ENCODE data around the gene TANC1. TPM values are rescaled to one million over a fixed set of nuclear protein-coding genes. Genes with fewer than 3 reads are reported as not detected.
"Not testable (repeated sequence)": the region's sequence is repeated elsewhere in the genome, so short reads cannot be mapped to it uniquely, and the experiment has no call there.

The TANC1 gene
- total RNA-seq, 1 experiment from 2014 or later = 20.0 TPM

DNA sequence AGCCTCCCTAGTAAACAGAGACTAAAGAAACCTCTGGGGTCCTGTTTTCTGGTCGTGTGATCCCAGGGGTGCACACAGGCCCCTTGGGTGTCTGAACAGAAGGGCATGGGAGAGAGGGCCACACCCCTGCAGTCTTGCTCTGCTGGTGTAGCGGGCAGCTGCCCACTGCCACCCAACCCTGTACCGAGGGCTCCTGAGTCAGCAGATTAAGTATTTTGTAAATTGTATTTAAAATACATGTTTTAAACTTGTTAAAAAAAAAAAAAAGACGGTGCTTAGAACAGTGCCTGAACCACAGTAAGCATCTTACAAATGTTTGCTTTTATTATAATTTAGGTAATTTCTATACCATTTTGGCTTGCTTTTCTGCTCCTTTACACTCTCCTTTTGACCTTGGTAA, 113.7 kb downstream of the TANC1 start:
- DNase-seq (ENCODE audit: low read depth) = no peak

DNA sequence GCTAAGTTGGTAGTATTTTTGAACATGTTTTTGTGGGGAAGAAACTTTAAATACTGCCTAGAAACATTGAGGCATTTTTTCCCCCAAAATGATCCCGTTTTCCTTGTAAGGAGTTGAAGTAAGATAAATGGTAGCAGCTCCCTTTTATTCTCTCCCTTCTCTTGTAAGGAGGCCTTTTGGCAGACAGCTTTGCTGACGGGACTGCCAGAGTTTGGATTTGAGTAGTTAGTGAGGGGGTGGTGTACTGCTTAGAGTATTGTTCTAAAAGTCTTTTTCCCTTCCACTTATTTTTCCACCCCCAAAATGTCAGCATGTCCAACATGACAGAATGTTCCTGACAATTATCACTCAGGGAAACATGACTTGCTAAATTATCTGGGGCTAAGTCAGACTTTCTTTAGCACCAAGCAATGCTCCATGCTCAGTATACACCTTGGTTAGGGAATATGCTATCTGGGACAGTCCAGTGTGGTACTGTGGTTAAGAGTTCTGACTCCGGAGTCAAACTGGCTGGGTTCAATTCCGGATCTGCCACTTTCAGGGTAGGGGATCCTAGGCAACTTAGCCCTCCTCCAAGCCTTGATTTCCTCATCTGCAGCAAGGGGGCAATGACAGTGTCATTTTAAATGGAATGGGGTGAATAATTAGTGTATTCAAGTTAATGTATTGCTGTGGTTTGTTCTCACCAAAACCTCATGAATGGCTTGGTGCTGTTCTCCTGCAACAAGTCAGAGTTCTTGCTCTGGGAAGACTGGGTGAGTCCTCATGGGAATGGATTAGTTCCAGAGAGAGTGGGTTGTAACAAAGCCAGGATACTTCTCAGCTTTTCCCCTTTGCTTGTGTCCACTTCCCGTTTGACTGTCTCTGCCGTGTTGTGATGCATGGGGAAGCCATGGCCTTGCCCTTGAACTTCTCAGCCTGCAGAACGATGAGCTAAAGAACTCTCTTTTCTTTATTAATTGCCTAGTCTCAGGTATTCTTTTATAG, 116.2 kb downstream of the TANC1 start:
- no peak for DNase-seq (ENCODE audit: low read depth)

DNA sequence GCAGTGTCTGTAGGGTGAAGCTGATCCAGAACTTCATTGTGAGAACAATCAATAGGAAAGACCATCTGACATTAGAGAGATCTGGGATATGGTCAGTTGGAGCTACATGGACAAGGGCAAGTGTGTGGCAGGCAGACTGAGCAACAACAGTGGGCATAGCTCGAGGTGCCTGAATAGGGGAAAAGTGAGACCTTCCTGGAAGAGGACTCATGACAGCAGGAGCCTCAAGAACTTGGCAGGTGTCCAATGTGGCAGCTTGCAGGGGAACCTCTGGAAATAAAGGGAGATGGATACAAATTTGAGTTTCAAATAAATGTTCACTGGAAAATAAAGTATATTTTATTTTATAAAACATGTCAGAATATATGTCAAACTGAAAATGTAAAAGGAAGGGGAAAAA, 117.9 kb downstream of the TANC1 start:
- no peak for DNase-seq (ENCODE audit: low read depth)

DNA sequence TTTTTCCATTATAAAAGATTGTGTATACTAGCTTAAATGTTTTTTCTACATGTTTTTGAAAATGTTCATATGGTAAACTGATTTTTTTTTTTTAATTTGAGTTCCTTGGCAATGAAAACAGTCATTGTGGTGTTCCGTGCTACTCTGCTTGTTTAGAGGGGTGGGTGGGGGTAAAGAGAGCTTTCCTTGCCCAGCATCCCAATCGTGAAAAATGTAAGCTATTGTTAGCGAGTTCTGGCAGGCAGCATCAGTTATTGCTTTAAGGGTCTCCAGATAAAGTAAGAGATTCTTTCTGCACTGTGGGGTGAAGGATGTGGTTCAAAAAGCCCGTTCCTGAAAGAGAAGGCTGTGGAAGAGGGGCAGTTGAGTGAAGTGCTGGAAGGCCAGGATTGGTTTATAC, 118.4 kb downstream of the TANC1 start:
- no peak for DNase-seq (ENCODE audit: low read depth)

DNA sequence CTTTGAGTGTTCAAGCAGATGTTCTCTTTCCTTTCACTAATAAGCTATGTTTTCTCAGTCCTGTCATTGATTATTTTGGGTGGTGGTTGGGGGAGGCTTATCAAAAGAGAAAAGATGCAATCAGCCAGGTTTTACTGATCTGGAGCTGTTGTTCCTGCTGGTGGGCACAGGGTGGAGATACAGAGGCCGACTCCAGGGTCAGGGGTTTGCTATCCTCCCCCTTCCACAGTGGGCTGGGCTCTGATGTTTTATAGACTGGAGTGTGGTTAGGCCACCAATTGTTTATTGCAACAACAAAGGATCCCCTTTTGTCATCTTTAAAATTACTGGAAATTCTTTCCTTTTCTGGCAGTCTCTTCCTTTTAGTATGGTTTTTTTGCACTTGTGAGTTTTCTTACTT, 120.5 kb downstream of the TANC1 start:
- DNase-seq (ENCODE audit: low read depth) = no peak

DNA sequence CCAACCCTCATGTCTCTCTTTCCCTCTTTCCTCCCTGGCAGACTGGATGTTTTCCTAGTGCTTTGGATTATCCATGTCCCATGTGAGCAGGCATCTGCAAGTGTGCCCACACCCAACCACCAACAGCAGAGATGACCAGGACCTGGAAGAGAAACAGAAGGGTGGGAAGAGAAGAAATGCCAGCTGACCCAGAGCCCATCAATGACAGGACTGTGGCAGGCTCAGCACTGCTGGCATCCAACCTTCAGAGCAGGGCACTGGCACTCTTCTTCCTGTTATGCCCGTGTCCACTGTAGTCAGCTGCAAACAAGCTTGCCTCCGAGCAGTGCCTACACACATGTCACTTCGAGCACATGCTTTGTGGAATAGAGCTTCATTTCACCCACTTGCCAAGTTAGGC, 121.1 kb downstream of the TANC1 start:
- DNase-seq (ENCODE audit: low read depth) = no peak

DNA sequence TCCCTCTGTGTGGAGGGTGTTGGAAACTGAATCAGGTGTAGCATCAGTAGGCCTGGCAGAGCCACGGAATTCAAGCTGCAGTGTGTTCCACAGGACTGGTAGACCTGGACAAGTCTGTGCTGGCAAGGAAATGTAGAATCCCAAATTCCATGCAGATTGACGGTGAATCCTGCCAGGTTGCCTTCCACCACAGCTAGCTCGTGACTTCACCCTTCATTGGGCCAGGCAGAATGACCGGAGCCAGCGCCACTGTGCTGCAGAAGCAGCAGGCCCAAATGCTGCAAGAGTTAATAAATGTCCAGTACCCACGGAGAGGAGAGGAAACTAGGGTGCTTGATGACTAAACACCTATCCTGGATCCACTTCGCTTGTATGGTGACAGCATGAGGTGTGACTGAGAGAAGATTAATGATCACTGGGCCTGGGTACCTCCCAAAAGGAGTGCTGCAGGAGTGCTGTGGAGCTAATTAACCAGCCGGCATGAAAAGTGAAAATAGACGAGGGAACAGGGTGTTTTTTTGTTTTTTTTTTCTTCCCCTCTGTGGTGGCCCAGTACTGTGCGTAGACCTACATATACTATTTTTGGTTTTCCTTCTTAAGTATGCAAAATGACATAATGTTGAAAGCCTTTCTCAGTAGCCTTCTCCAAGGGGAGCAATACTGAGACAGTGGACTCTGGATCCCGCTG, 122.2 kb downstream of the TANC1 start:
- DNase-seq (ENCODE audit: low read depth) = peak; percentile 23

DNA sequence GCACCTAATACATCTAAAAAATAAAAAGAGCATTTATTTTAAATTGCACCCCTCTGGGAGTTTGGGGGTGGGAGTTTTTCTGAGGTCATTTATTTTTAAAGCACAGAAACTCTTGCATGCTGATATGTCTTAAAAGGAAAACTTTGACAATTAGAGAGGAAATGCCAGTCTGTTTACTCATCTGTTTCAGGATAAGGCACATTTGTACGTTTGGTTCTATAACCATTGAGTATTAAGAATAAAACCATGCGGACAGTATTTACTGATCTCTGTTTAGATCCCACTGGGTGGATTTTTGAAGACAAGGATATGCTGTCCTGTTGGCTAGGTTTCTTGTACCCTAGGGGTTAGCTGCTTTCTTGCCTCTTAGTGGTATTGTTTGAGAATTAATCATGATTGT, 122.9 kb downstream of the TANC1 start:
- DNase-seq (ENCODE audit: low read depth) = peak; percentile 64

DNA sequence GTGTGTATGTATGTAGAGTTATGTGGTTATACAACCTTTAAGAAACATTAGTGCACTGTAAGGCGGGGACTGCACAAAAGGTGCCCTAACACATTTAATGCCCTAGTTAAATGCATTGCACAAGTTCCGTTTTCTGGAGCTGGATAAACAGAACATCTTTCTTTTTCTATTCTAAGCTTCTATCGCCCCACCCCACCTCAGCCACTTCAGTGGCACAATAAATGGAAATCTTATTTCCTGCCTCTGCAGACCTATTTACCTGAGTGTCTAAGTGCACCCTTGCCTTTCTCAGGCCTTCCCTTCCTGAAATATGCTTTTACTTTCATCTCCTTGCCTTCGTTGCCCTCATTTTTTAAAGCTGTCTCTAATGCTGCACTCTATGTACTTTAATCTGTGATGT, 123.5 kb downstream of the TANC1 start:
- DNase-seq (ENCODE audit: low read depth) = no peak

DNA sequence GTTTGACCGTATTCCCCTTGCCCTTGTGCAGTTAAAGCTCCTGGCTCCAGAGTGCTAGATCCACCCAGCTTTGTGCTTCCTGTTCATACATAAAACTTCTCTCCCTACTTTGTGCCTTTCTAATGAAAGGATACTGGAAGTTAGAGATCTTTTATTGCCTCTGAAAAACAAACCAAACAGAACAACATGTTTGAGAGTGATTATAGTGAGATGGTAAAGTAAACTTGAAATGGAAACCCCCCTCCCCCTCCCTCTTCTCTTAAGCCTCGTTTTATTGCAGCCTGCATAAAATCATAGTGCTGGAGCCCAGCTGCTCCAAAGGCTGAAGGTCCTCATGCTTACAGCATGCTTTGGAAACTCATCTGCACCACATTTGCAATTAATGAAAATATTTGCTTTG, 125.1 kb downstream of the TANC1 start:
- no peak for DNase-seq (ENCODE audit: low read depth)

DNA sequence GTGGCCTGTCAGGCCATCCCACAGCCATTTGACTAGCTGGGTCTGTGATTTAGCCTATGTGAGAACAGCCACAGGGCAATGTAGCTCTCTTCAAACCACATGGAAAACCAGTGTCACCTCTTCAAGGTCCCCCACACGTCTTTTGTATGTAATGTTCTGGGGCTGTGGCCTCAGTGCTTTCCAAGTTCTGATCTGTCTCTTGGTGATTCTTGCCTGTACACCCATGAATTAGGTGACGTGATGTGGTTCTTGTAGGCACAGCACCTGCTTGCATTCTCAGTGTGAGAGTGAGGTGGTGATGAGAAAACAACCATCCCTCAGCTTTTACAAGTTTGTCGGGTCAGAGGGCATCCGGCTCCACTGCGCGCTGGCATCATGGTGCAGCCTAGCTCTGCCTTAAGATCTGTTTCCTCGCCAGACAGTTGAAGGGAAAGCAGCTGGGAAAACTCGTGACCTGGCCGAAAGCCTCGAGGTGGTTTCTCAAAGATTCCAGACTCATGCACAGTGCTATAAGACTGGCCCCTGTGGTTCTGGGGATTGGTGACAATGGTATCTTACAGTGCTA, 125.8 kb downstream of the TANC1 start:
- DNase-seq (ENCODE audit: low read depth) = no peak

DNA sequence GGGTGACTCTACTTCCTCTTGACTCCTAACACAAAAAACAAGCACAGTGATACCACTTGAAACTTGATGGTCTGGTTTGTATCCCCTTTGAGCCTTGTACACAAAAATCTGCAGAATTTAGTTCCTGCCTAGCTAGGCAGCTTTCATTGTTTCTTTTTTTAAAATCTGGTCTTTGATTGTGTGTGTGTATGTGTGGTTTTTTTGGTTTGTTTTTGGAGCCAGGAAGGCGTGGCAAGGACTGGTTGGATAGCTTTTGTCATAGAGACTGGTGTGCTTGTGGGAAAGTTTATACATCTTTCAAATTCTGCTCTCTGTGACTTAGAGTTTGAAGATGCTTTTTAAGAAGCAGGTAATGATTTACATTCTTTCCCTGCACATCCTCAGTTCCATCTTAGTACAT, 127.4 kb downstream of the TANC1 start:
- DNase-seq (ENCODE audit: low read depth) = no peak

DNA sequence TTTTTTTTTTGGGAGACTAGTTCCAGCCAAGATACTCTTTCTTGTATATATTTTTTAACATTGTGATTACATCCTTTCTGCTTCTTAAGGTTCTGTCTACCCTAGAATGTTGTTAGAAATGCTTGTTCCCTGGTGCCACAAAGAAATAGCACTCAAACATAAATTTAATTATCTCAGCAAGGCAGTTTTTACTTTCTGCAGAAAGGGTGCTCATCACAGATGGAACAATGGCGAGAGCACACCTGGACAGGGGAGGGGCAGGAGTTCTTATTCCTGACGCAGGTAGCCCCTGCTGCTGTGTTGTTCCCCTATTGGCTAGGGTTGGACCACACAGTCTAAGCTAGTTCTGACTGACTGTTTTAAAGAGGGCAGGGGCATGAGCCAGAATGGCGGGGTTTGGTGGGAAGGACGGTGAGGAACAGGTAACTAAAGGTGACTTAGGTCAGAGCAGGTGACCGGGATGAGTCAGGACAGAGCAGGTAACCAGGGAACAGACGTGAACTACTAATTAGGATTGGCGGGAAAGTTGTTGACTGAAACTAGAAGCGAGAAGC, 127.9 kb downstream of the TANC1 start:
- not testable (repeated sequence) for DNase-seq (ENCODE audit: low read depth)

DNA sequence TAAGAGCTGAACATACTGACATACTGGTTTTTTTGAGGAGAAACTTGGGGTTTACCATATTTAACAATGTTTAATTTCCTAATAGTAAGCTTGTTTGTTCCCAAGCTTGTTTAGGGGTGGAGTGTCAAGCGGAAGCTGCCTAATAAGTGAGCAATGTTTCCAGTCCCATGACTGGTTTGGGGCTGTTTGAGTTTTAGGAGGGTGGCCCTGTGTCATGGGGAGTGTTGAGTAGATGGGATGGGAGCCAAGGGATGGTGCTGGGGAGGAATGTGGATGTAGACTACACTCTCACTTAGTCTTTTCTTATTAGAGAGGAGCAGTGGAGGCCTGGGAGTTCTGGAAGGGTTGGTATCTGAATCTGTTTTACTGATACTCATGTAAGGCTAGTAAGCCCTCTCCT, 128.5 kb downstream of the TANC1 start:
- DNase-seq (ENCODE audit: low read depth) = no peak

DNA sequence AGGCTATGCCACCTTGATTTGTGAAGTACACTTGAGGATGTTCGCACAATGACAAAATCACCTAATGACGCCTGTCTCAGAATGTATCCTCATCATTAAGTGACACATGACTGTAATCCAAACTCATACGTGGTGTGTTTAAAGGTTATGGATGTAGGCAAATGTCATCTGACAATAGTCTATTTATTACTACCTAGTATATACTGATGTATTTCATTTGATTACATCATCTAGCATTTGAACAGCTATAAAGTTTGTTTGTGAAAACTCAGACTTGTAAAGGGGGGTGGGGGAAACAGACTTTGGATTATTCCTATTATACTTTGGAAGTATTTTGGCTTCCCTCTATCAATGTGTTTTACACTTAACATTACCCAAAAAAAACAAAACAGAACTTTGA, 129.9 kb downstream of the TANC1 start:
- no peak for DNase-seq (ENCODE audit: low read depth)

DNA sequence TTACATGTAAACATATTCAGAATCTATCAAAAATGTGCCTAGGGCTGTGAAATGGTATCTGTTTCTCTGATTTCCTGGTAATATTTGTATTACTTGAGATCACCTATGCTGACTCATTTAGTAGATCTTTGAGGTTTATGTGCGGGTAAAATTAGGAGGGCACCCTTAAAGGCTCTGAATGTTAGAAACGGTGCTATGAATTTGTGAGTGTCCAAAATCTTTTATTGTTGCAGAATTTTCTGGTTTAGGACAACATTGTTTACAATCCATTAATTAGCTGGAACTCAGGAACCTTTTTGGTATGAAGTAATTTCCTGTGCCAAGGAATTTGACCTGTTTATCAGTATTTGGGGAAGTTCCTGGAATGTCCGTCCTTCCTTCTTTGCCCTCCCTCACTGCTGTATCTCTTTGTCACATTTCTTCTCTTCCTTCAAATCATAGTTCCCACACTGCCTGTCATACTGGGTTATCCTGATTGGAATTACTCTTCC, 130.5 kb downstream of the TANC1 start:
- DNase-seq (ENCODE audit: low read depth) = no peak

DNA sequence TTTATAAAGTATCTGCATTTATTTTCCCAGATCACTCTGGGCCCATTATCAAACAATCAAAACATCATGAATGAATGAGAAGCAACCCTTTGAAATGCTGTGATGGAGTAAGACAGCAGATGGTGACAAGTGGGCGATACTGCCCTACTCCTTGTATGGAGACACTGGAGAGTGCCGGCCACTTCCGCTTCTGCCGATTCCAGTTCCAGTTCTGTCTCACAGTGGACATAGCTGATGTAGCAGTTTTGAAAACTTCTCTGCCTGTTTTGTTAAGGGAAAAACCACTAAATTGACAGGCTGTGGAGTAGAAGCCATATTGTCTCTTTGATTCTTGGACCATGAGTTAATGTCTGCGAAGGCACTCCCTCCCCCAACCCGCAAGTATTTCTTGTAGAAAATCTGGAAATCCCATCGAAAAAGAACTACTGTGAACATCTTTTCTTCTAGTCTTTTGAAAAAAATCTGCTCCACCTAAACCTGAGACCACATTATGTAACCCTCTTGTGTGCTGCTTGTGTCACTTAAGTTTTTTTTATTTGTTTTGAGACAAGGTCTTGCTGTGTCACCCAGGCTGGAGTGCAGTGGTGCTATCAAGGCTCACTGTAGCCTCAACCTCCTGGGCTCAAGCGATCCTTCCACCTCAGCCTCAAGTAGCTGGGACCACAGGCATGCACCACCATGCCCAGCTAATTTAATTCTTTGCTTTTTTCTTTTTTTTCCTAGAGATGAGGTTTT, 133.5 kb downstream of the TANC1 start:
- no peak for DNase-seq (ENCODE audit: low read depth)

DNA sequence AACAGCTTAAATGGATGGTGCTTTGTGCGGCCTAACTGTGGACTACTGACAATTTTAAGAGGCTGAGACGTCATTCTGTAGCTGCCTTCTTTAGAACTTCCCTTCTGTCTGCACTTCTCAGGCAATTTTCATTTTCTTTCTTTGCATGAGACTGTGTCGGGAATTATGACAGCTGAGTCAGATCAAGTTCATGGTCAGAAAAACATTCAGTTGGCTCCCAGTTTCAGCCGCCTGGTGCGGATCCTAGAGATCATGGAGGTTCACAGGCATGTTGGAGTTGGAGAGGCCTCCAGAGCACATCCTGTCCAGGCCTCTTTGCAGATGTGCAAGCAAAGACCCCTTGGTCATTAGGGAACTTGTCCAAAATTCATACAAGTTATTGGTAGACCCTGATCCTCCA, 135.0 kb downstream of the TANC1 start:
- DNase-seq (ENCODE audit: low read depth) = no peak

DNA sequence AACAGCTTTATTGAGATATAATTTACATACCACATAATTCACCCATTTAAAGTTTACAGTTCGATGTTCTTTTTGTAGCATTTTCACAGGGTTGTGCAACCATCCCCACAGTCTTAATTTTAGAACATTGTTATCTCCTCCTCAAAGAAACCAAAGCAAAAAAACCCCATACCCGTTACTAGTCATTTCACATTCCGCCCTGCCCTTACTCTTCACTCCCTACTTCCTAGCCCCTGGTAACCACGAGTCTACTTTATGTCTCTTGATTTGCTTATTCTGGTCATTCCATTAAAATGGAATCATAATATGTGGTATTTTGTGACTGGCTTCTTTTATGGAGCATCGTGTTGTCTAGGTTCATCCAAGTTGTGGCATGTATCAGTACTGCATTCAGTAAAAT, 137.7 kb downstream of the TANC1 start:
- no peak for DNase-seq (ENCODE audit: low read depth)

DNA sequence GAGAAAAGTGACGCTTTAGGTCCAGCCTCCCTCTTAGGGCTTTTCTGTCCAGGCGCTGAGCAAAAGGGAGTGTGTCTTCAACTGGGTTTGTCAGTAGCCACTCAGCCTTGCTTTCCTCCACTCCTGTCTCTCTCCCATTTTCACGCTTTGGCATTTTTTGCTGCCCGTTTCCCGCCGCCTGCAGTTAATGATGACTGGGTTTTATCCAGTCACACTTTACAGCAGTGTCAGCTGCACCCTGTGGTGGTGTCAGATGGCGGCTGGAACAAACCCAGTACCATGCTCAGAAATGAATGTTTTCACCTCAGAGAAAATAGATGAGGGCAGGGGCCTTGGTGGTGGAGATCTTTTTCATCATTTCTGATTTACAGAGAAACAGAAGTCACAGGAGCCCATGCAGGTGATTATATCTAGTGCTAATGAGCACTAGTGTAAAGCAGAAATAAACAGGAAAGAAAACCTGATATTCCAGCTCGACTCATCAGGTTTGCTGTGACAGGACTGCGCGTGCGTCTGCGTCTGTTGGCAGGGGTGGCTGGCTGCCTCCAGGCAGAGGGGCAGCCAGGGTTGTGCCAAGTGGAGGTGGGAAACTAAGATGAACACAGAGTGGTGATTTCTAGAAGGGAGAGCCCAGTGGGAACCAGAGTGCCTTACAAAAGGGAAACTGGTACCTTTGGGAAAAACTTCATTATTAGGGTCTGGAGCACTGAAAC, 139.9 kb downstream of the TANC1 start:
- DNase-seq (ENCODE audit: low read depth) = no peak

DNA sequence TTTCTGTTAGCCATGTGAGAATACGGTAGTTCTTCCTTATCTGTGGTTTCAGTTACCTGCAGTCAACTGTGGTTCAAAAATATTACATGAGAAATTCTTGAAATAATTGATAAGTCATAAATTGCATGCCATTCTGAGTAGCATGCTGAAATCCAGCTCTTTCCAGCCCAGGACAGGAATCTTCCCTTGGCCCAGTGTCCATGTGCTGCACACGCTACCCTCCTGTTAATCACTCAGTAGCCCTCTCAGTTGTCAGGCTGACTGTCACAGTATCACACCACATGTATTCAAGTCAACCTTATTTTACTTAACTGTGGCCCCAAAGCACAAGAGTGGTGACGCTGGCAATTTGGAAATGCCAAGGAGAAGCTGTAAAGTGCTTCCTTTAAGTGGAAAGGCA, 141.1 kb downstream of the TANC1 start:
- no peak for DNase-seq (ENCODE audit: low read depth)
